Glomerular endothelial cell (primary cell): ENCODE results near the gene C10orf105. TPM values are rescaled to one million over a fixed set of nuclear protein-coding genes. Genes with fewer than 3 reads are reported as not detected.

Source experiments
- DNase-seq: peaks from one replicate; pipeline ENCODE4 v3.0.0-alpha.2; 2011; ENCODE audit warnings: low read depth, low spot score; ENCODE audit errors: extremely low read depth
- total RNA-seq: library from RNA; depleted of rRNA; stranded (reverse); fragments of >200 nt; gene quantifications from 2 replicates; pipeline ENCODE4 v1.2.3, GENCODE V29; 2015

C10orf105 gene, protein sequence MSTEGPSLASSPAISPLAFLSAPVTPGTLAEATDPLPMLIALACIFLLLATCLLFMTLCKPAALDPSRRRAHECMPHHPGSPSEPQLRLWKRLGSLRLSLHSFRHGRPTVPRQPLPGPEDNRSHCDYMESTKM
- total RNA-seq: not detected in 2 replicates

- no peak for DNase-seq
Measured at GRCh38 chr10:71719464-71720201, at the start of gene C10orf105. TSS of gene C10orf105 (minus strand) at chr10:71719778. CDS start at chr10:71716337, 3,441 bp downstream.

- no peak for DNase-seq
Measured at GRCh38 chr10:71767420-71768035, 48.0 kb upstream of the C10orf105 start.

- DNase-seq: no peak
Measured at GRCh38 chr10:71766717-71767419, 47.3 kb upstream of the C10orf105 start.

- no peak for DNase-seq
Measured at GRCh38 chr10:71765906-71766716, 46.5 kb upstream of the C10orf105 start.

DNA sequence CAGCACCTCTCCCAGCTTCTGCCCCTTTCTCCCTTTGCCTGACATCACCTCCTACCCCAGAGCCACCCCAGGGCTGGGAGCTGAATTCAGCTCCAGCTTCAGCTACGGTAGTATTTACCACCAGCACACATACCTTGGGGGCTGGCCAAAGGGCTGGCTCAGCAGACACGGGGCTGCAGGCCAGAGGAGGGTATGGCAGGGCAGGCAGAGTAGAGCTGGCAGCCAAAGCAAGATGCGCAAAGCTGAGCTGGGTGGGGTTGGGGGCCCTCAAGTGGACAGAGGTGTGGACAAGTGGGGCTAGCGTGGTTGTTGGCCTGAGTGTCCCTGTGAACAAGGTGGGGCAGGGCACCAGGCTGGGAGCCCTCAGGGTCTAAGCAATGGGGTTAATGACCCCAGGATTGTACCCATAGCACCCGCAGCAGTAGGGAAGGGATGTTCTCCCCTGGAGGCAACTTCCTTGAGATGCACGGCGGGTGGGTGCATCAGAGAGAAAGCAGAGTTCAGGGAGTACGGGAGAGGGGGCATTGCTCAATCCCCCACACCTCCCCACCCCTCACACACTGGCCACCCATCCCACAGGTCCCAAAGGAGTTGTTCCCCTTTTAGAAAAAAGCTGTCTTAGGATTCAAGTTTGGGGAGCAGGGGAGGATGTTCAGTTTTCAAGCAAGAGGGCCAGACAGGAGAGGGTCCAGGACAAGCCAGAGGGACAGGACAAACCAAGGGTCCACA lies 45.8 kb upstream of the C10orf105 start:
- DNase-seq: no peak

DNA sequence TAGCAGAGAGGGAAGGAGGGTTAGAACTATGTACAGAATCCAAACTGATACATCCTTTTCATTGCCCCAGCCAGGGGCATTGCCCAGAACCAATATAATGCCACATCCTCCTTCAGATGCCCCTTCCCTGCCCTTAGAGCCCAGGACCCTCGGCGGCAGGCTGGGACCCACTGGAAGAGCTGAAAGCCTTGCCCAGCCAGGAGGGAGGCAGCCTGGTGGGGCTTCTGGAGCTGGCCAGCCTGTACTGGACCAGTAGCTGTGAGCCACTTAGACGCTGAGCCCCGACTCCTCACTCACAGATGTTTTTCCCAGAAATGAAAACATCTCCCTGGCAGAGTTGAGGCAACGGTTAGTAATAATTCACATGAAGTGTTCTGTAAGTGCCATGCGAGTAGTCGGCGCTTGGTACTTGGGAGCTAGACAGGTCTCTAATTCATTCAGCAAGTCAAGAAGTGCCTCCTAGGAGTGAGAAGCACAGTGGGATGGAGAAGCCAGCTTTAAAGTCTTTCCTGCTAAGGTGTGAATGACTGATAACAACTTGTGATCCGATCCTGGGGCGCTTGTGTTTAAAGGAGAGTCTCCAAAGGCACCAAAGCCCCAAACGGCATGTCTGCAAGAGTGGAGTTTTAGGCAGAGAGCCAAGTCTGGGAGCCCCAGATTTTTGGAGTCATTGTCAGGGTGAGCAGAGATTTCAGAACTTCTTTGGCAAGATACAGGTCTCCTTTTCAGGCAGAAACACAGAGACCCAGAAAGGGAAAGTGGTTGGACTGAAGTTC lies 44.0 kb upstream of the C10orf105 start:
- DNase-seq: no peak

GRCh38 chr10:71762324-71762723 lies 42.7 kb upstream of the C10orf105 start:
- no peak for DNase-seq

DNA sequence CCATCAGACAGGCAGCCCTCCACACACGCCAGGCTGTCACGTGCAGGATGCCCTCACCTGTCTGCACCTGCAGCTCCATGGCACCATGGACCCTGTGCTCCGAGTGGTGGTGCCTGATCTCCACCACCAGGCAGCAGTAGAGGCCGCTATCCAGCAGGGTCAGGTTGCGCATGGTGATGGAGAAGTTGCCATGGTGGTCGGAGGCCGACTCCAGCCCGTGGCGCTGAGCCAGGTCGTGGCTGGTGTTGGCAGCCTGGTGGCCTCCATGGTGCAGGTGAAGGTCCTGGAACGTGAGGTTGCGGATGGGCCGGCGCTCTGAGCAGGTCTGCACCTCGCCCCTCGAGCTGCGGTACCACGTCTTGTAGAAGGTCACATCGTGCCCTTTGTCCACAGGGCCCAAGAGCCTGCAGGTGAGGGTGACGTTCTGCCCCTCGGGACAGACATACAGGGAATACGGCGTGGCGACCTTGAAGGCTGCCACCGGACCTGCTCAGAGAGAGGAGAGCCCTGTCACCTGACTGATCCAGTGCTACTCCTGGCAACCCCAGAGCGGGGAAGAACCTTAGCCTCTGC lies 42.0 kb upstream of the C10orf105 start:
- no peak for DNase-seq

- no peak for DNase-seq
Measured at GRCh38 chr10:71761105-71761511, 41.5 kb upstream of the C10orf105 start.

GRCh38 chr10:71757399-71757922 lies 37.9 kb upstream of the C10orf105 start:
- no peak for DNase-seq

DNA sequence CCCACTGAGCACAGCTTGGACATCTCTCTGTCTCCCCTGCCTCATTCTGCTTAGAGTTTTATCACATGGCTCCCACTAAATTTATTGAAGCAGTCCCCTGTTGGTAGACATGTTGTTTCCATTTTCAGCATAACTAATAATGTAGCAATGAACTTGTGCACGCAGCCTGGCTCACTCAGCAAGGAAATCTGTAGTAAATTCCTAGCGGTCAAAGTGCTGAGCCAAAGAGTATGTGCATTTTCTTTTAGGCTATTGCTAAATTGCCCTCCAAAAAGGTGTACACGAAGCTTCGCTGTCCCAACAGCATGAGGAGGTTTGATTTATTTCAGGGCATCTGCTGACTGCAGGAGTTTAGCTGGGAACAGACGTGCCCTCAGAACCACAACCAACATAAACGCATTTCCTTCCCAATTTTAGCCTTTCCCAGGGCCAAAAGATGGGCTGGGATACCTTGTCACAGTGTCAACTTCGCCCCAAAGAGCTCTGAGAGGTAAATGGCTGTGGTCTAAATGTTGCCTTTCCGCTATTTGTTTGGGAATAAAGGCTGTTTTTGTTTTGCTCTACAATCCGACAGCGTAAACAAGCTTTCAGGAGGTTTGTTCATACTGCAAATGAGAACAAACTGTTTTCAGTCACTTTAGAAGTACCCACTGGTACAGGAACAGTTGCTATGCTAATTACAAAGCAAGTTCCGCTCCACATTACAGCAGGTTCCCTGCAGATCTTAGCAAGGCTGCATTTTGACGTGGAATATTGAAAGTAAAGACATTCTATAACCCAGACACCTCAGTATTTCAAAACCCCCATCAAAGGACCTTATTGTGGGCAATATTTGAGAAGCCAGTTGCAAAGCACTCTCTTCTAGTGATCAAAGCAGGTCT lies 37.0 kb upstream of the C10orf105 start:
- DNase-seq: no peak

GRCh38 chr10:71755179-71755879 lies 35.8 kb upstream of the C10orf105 start:
- no peak for DNase-seq

- no peak for DNase-seq
Measured at GRCh38 chr10:71754562-71754961, 35.0 kb upstream of the C10orf105 start.

DNA sequence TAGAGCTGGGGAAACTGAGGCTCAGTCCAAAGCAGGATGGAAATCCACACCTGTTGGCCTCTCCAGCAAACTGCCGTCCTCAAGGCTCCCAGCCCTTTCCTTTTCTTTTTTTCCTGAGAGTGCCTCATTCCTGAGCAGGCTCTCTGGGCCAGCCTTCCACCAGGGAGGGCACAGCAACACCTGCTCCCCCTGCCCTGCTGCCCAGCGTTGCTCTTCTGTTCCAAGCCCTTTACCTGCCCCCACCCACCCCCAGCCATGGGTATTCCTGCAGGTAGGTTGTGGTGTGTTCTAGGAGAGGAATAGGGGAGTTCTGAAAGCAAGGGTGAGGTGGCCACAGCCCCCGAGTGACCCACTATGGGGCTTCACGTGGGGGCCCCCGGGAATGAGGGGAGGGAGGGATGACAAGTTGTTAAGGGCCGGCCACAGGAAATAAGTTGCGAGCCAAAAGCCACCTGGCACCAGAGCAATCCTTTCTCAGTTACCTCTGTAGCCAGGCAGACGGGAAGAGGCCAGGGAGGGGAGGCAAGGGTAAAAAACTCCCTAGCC lies 34.5 kb upstream of the C10orf105 start:
- no peak for DNase-seq

GRCh38 chr10:71753091-71753959 lies 33.7 kb upstream of the C10orf105 start:
- no peak for DNase-seq
